ENCODE measurements around the gene MARCHF3.
"Not testable (repeated sequence)": the region's sequence is repeated elsewhere in the genome, so short reads cannot be mapped to it uniquely, and the experiment has no call there.

Gene MARCHF3

GRCh38 chr5:126839407-126839806, 191.0 kb downstream of the MARCHF3 start:
- not testable (repeated sequence) for DNase-seq

GRCh38 chr5:126837906-126838539, 192.3 kb downstream of the MARCHF3 start:
- DNase-seq, result no peak

- no peak for DNase-seq
Measured at GRCh38 chr5:126837242-126837641, 193.1 kb downstream of the MARCHF3 start.

- DNase-seq, result no peak
Measured at GRCh38 chr5:126836778-126837177, 193.6 kb downstream of the MARCHF3 start.

GRCh38 chr5:126831156-126831555, 199.2 kb downstream of the MARCHF3 start:
- no peak for DNase-seq

- DNase-seq, result no peak
Measured at GRCh38 chr5:126830061-126830460, 200.3 kb downstream of the MARCHF3 start.

- DNase-seq, result no peak
Measured at GRCh38 chr5:126829098-126829497, 201.3 kb downstream of the MARCHF3 start.

GRCh38 chr5:126826619-126827215, 203.6 kb downstream of the MARCHF3 start:
- DNase-seq, result no peak

- no peak for DNase-seq
Measured at GRCh38 chr5:126819253-126819652, 211.1 kb downstream of the MARCHF3 start.

GRCh38 chr5:126818736-126819135, 211.6 kb downstream of the MARCHF3 start:
- no peak for DNase-seq

Measured in NCI-H1694 treated with DMSO at 0.1 percent for 48 hours (cell line).